ENCODE measurements around the gene B4GALNT3. TPM values are rescaled to one million over a fixed set of nuclear protein-coding genes. Genes with fewer than 3 reads are reported as not detected.

Gene B4GALNT3
- total RNA-seq, 1 donor from 2014 or later: 7.0 TPM

DNA sequence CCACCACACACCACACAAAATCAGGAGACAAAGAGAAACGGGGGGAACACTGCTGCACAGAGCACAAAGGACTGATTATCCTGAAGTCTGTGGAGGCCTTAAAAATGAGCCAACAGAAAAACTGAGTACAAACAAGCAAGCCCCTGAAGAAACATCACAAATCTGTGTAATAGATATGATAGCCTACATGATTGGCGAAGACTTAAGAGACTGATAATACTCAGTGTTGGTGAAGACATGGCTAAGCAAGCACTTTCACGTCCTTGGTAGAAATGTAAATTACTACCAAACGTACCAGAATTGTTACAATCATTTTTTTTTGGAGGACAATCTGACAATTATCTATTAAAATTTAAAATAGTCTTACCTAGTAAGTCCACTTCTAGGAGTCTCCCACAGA lies 128.9 kb downstream of the B4GALNT3 start:
- DNase-seq (ENCODE audit: low spot score in 2 of 2, unreplicated experiment in 2 of 2): no peak
- no peaks in the 10 kb centered on the region for H3K36me3 Mint-ChIP-seq

DNA sequence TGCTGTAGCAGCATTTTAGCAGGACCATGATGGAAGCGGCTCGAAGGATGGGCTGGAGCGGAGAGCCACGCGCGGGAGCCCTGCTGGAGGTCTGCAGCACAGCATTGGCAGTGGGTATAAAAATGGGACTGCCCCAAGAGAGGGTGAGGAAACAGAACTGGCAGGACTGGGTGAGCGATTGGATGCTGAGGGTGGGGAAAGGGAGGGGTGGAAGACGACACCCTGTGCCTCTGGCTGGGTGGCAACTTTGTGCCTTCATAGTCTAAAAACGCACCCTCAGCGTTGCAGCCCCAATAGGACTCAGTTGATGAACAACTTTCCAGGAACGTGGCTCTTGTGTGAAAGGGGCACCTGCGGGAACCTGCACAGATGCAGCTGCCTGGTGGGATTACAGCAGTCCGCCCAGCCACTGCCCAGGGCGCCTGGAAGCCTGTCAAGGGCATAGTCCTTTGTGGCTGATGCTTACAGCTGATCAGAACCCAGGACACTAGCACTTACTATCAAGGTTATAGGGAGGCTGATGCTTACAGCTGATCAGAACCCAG lies 130.5 kb downstream of the B4GALNT3 start:
- no peak overlapping the region for H3K27ac Mint-ChIP-seq
- H3K9me3 Mint-ChIP-seq: peaks cover 4% of the 10 kb centered on the region
- no peak overlapping the region for H3K4me3 Mint-ChIP-seq
- H3K27me3 Mint-ChIP-seq (ENCODE audit: low read depth): no peaks in the 10 kb centered on the region
- DNase-seq (ENCODE audit: low spot score in 2 of 2, unreplicated experiment in 2 of 2): no peak
- no peaks in the 10 kb centered on the region for H3K36me3 Mint-ChIP-seq
- TF ChIP-seq, protein P1, sequence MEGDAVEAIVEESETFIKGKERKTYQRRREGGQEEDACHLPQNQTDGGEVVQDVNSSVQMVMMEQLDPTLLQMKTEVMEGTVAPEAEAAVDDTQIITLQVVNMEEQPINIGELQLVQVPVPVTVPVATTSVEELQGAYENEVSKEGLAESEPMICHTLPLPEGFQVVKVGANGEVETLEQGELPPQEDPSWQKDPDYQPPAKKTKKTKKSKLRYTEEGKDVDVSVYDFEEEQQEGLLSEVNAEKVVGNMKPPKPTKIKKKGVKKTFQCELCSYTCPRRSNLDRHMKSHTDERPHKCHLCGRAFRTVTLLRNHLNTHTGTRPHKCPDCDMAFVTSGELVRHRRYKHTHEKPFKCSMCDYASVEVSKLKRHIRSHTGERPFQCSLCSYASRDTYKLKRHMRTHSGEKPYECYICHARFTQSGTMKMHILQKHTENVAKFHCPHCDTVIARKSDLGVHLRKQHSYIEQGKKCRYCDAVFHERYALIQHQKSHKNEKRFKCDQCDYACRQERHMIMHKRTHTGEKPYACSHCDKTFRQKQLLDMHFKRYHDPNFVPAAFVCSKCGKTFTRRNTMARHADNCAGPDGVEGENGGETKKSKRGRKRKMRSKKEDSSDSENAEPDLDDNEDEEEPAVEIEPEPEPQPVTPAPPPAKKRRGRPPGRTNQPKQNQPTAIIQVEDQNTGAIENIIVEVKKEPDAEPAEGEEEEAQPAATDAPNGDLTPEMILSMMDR (IDR thresholded peaks at IDR 0.05; ENCODE audit: unreplicated experiment): no peak
- peaks cover 13% of the 10 kb centered on the region for H3K4me1 Mint-ChIP-seq

More for the DNA sequence above, 128.9 kb downstream of the B4GALNT3 start:
- Mint-ChIP-seq H3K9me3 (peaks cover 4% of the 10 kb centered on the region), H3K4me1 (peaks cover 13% of the 10 kb centered on the region), H3K27ac (no peak overlapping the region), H3K4me3 (no peak overlapping the region), H3K27me3 (ENCODE audit: low read depth) (no peaks in the 10 kb centered on the region)
- TF ChIP-seq, protein P1 (IDR thresholded peaks at IDR 0.05; ENCODE audit: unreplicated experiment): no peak

DNA sequence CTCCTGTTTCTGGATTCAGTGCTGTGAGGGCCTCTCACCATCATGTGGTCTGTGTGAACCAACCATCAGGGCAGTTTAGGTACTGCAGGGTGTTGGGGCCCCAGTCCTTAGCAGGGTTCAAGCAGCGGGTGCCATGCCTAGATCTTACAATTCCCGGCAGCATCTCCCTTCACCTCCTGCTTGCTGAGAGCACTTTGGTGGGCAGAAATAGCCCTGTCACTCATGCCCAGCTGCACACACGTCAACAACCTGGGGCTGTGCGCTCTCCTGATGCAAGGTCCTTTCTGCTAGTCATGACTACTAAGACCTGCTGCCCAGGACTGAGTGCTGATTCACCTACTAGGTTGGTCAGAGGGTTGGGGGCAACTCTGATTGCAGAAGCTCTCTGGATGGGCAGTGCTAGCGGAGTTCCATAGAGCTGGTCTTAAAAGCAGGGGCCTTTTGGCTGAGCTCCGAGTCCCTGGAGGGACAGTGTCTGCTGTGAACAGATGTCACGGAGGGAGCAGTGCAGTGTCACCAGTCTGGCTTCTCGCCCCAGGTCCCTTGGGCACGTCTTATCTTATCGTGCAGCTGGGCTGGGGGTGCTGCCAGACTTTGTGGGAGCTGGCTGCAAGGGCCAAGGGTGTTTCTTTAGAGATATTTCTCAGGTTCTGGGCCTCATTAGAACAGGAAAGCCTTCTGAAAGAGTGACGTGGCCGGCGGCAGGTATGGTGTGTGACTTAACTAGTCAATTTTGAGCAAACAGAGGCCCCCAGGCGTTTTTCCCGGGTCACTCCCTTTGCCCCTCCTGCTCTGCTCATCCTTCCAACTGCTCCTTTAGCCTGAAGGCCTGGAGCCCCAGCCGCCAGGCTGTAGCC lies 131.7 kb downstream of the B4GALNT3 start:
- Mint-ChIP-seq H3K4me1 (peaks cover 13% of the 10 kb centered on the region), H3K9me3 (peaks cover 4% of the 10 kb centered on the region), H3K27ac (no peak overlapping the region), H3K4me3 (no peak overlapping the region), H3K27me3 (ENCODE audit: low read depth) (no peaks in the 10 kb centered on the region), H3K36me3 (no peaks in the 10 kb centered on the region)
- TF ChIP-seq, protein P1 (IDR thresholded peaks at IDR 0.05; ENCODE audit: unreplicated experiment): no peak
- DNase-seq (ENCODE audit: low spot score in 2 of 2, unreplicated experiment in 2 of 2): no peak

DNA sequence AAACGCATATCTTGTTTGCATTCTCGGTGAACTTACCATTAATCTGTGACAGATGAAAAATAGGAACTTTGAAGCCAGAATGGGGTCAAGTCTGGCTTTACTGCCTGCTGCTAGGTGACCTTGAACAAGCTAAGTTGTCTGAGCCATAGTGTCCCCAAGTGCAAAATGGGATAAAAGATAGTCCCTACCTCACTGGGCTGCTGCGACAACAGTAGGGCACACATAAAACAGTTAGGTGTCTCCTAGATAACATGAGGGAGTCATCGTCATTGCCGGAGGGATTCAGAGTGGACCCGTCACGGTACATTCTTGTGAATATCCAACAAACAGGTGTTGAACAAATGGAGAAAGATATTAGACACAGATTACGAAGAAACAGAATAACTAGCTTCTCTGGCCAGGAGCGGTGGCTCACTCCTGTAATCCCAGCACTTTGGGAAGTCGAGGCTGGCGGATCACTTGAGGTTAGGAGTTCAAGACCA lies 132.3 kb downstream of the B4GALNT3 start:
- DNase-seq (ENCODE audit: low spot score in 2 of 2, unreplicated experiment in 2 of 2): no peak
- Mint-ChIP-seq H3K27ac (no peak overlapping the region), H3K27me3 (ENCODE audit: low read depth) (no peaks in the 10 kb centered on the region), H3K9me3 (peaks cover 4% of the 10 kb centered on the region), H3K36me3 (no peaks in the 10 kb centered on the region), H3K4me3 (no peak overlapping the region), H3K4me1 (peaks cover 13% of the 10 kb centered on the region)
- TF ChIP-seq, protein P1 (IDR thresholded peaks at IDR 0.05; ENCODE audit: unreplicated experiment): no peak

DNA sequence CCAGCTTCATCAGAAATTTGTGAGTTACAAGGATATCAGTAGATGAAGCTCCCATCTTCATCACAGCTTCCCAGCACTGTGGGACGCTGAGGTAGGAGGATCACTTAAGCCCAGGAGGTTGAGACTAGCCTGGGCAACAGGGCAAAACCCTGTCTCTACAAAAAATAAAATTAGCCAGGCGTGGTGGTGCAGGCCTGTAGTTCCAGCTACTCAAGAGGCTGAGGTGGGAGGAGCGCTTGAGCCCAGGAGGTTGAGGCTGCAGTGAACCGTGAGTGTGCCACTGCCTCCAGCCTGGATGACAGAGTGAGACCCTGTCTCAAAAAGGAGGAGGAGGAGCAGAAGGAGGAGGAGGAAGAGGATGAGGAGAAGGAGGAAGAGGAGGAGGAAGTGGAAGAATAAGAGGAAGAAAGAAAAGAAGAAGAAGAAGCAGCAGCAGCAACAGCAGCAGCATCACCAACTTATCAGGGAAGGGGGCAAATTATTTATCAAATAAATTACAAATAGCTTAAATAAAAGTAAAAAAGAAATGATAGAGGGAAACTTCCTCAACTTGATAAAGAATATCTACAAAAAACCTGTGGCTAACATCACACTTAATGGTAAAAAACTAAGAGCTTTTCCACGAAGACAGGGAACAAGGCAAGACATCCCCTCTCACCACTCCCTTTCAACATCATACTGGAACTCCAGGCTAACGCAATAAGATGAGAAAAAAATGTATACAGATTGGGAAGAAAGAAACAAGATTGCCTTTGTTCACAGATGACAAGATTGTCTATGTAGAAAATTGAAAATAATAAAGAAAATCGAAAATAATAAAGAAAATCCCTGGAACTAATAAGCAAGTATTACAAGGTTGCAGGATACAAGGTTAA lies 133.9 kb downstream of the B4GALNT3 start:
- DNase-seq (ENCODE audit: low spot score in 2 of 2, unreplicated experiment in 2 of 2): no peak
- Mint-ChIP-seq H3K4me3 (no peak overlapping the region), H3K4me1 (peaks cover 13% of the 10 kb centered on the region), H3K9me3 (no peaks in the 10 kb centered on the region), H3K36me3 (no peaks in the 10 kb centered on the region), H3K27me3 (ENCODE audit: low read depth) (no peaks in the 10 kb centered on the region), H3K27ac (no peak overlapping the region)
- TF ChIP-seq, protein P1 (IDR thresholded peaks at IDR 0.05; ENCODE audit: unreplicated experiment): no peak
